GM12891 (cell line): Measurements from ENCODE around the gene AADACL2.

Source experiments
- PAX5 ChIP-seq: IDR thresholded peaks from 2 replicates; pipeline ENCODE4 v1.6.1; 2011; ENCODE audit warnings: low read length, moderate library complexity, mild to moderate bottlenecking; ENCODE audit not compliant: insufficient read depth, severe bottlenecking
- POLR2A ChIP-seq: IDR thresholded peaks from 2 replicates; pipeline ENCODE4 v1.6.1; 2011; ENCODE audit warnings: low read depth, low read length, control low read depth
- POLR2AphosphoS5 ChIP-seq: IDR thresholded peaks from 2 replicates; pipeline ENCODE4 v1.6.1; 2011; ENCODE audit warnings: low read depth, low read length, control low read depth
- POU2F2 ChIP-seq: IDR thresholded peaks from 2 replicates; pipeline ENCODE4 v1.6.1; 2011; ENCODE audit warnings: low read depth, mild to moderate bottlenecking, control low read depth, low read length, moderate library complexity
- SPI1 ChIP-seq: IDR thresholded peaks from 2 replicates; pipeline ENCODE4 v1.6.1; 2011; ENCODE audit warnings: low read depth, low read length, control low read depth
- TAF1 ChIP-seq: IDR thresholded peaks from 2 replicates; pipeline ENCODE4 v1.6.1; 2011; ENCODE audit warnings: low read depth, low read length, control low read depth

GRCh38 chr3:151722856-151723255, 10.9 kb upstream of the AADACL2 start:
- TF ChIP-seq SPI1 = no peak
- no peak for TF ChIP-seq POLR2A
- no peak for TF ChIP-seq POLR2AphosphoS5
- no peak for TF ChIP-seq POU2F2
- TF ChIP-seq PAX5 = no peak
- no peak for TF ChIP-seq TAF1
